SK-N-SH (cell line): ENCODE data around the gene SLC24A4. TPM values are rescaled to one million over a fixed set of nuclear protein-coding genes. Genes with fewer than 3 reads are reported as not detected.

Experiments used
- CTCF ChIA-PET: fragments of 300-600, 350-600 bp; formaldehyde crosslinking; extraction: SDS; loops from one replicate; lab custom pipeline; 2021; lab: Yijun Ruan, JAX
- POLR2A ChIA-PET: fragments of 350-600 bp; sonication (Branson Sonifier 250); formaldehyde crosslinking; extraction: SDS; loops from one replicate; lab custom pipeline; 2020; ENCODE audit warnings: antibody characterized with exemption, inconsistent platforms; lab: Yijun Ruan, JAX
- DNase-seq: peaks from one replicate; pipeline ENCODE4 v3.0.0; 2012
- H2AFZ ChIP-seq: fragments of 200-600 bp; sonication (generic); 2 replicates; pipeline ENCODE4 v1.8.1; 2016; ENCODE audit warnings: antibody characterized with exemption, mild to moderate bottlenecking, low read depth
- H3F3A ChIP-seq: fragments of 200-600 bp; sonication (generic); replicated peaks from 2 replicates; pipeline ENCODE3; 2016; ENCODE audit warnings: antibody characterized with exemption, mild to moderate bottlenecking; ENCODE audit not compliant: insufficient read depth
- H3K27ac ChIP-seq, 2 experiments: fragments of 200-500 bp in 1 of 2; fragments of 200-600 bp in 1 of 2; sonication (Bioruptor generic) in 1 of 2; sonication (generic), shearing (Covaris generic) in 1 of 2; 2 replicates each; pipeline versions ENCODE4 v1.5.1 to v1.6.1; 2014 to 2016; ENCODE audit warnings: low read depth in 2 of 2, inconsistent platforms in 1 of 2, low read length in 1 of 2, mild to moderate bottlenecking in 1 of 2, mixed read lengths in 1 of 2
- H3K27me3 ChIP-seq: fragments of 200-600 bp; sonication (generic), shearing (Covaris generic); 2 replicates; pipeline ENCODE4 v1.6.1; 2016; ENCODE audit warnings: mixed run types; ENCODE audit not compliant: insufficient read depth
- H3K36me3 ChIP-seq, 2 experiments: fragments of 200-500 bp in 1 of 2; fragments of 200-600 bp in 1 of 2; sonication (Bioruptor generic) in 1 of 2; sonication (generic) in 1 of 2; replicated peaks in 1 of 2; 2 replicates each; pipeline versions ENCODE3 to v1.5.1; 2014 to 2016; ENCODE audit warnings: low read length in 1 of 2, mild to moderate bottlenecking in 1 of 2; ENCODE audit not compliant: insufficient read depth in 2 of 2, control insufficient read depth in 1 of 2
- H3K4me1 ChIP-seq, 2 experiments: fragments of 200-500 bp in 1 of 2; fragments of 200-600 bp in 1 of 2; sonication (Bioruptor generic) in 1 of 2; sonication (generic), shearing (Covaris generic) in 1 of 2; 2 replicates each; pipeline versions ENCODE4 v1.5.1 to v1.6.1; 2014 to 2016; ENCODE audit warnings: low read depth in 1 of 2, low read length in 1 of 2, mixed run types in 1 of 2; ENCODE audit not compliant: insufficient read depth in 2 of 2, control insufficient read depth in 1 of 2
- H3K4me2 ChIP-seq: fragments of 200-600 bp; sonication (generic), shearing (Covaris generic); 2 replicates; pipeline ENCODE4 v1.6.1; 2017; ENCODE audit warnings: mixed run types
- H3K4me3 ChIP-seq, 2 experiments: fragments of 200-500 bp in 1 of 2; fragments of 200-600 bp in 1 of 2; sonication (Bioruptor generic) in 1 of 2; sonication (generic), shearing (Covaris generic) in 1 of 2; 2 replicates each; pipeline versions ENCODE4 v1.5.1 to v1.8.1; 2014 to 2016; ENCODE audit warnings: low read depth in 2 of 2, inconsistent platforms in 1 of 2, low read length in 1 of 2, mild to moderate bottlenecking in 1 of 2, mixed read lengths in 1 of 2, moderate library complexity in 1 of 2
- H3K79me2 ChIP-seq: fragments of 200-600 bp; sonication (generic); 2 replicates; pipeline ENCODE4 v1.8.1; 2017; ENCODE audit warnings: mild to moderate bottlenecking; ENCODE audit not compliant: insufficient read depth
- H3K9ac ChIP-seq: fragments of 200-600 bp; sonication (generic); 2 replicates; pipeline ENCODE4 v1.6.1; 2017; ENCODE audit warnings: mixed run types
- H3K9me2 ChIP-seq: fragments of 200-600 bp; sonication (generic); 2 replicates; pipeline ENCODE4 v1.6.1; 2017; ENCODE audit warnings: mixed run types
- H3K9me3 ChIP-seq: fragments of 200-600 bp; sonication (generic); 2 replicates; pipeline ENCODE4 v1.6.1; 2017; ENCODE audit warnings: mixed run types, mild to moderate bottlenecking, moderate library complexity
- H4K20me1 ChIP-seq: fragments of 200-600 bp; sonication (generic); 2 replicates; pipeline ENCODE4 v1.6.1; 2017; ENCODE audit warnings: mild to moderate bottlenecking, mixed run types; ENCODE audit not compliant: insufficient read depth
- CTCF ChIP-seq: fragments of 200-600 bp; sonication (generic); IDR thresholded peaks from 2 replicates; pipeline ENCODE4 v1.6.1; 2017; ENCODE audit warnings: antibody characterized with exemption, mild to moderate bottlenecking, moderate library complexity
- EP300 ChIP-seq, 2 experiments: IDR thresholded peaks; 2 replicates each; pipeline versions ENCODE4 v1.4.0 to v1.6.1; 2012; ENCODE audit warnings: borderline replicate concordance in 1 of 2, low read depth in 1 of 2, low read length in 1 of 2
- FOSL2 ChIP-seq: IDR thresholded peaks from 2 replicates; pipeline ENCODE4 v1.4.0; 2012; ENCODE audit warnings: low read depth, mild to moderate bottlenecking, moderate library complexity, borderline replicate concordance
- GATA2 ChIP-seq: sonication (generic); formaldehyde crosslinking; IDR thresholded peaks from 2 replicates; pipeline ENCODE4 v1.5.0; 2020; ENCODE audit warnings: mild to moderate bottlenecking, missing genetic modification reagents
- NRF1 ChIP-seq: IDR thresholded peaks from 2 replicates; pipeline ENCODE4 v1.6.1; 2012; ENCODE audit warnings: low read depth, mild to moderate bottlenecking, low read length
- POLR2AphosphoS5 ChIP-seq: IDR thresholded peaks from 2 replicates; pipeline ENCODE4 v1.6.1; 2012; ENCODE audit warnings: low read depth, low read length
- RCOR1 ChIP-seq: fragments of 150-350 bp; IDR thresholded peaks from 2 replicates; pipeline ENCODE4 v1.6.1; 2017; ENCODE audit warnings: antibody characterized with exemption, low read length
- RFX5 ChIP-seq: IDR thresholded peaks from 2 replicates; pipeline ENCODE4 v1.6.1; 2012; ENCODE audit warnings: mild to moderate bottlenecking, improper control_type of control experiment, low read length
- TAF1 ChIP-seq: IDR thresholded peaks from 2 replicates; pipeline ENCODE4 v1.6.1; 2012; ENCODE audit warnings: low read depth, mild to moderate bottlenecking, low read length, moderate library complexity, borderline replicate concordance
- TEAD4 ChIP-seq: IDR thresholded peaks from 2 replicates; pipeline ENCODE4 v1.4.0; 2012; ENCODE audit warnings: mild to moderate bottlenecking, borderline replicate concordance; ENCODE audit not compliant: insufficient read depth
- WGBS: methylation state at CpG from one replicate; pipeline ENCODE4 v1.1.6; 2017; ENCODE audit warnings: low lambda C conversion rate; 5-methylcytosine and 5-hydroxymethylcytosine counted together
- polyA plus RNA-seq, 3 experiments: library from polyadenylated mRNA; depleted of rRNA; stranded (reverse); fragments of >200 nt; gene quantifications; 2 replicates each; pipeline ENCODE4 v1.2.3, GENCODE V29; 2012
- TF ChIP-seq, protein P1 (sequence below): IDR thresholded peaks from 2 replicates; pipeline ENCODE4 v1.4.0; 2012; ENCODE audit warnings: low read depth, borderline replicate concordance

Gene SLC24A4
- polyA plus RNA-seq, 1 of the 3 experiments (the other 2 are of a cell fraction): 0.07 TPM

DNA sequence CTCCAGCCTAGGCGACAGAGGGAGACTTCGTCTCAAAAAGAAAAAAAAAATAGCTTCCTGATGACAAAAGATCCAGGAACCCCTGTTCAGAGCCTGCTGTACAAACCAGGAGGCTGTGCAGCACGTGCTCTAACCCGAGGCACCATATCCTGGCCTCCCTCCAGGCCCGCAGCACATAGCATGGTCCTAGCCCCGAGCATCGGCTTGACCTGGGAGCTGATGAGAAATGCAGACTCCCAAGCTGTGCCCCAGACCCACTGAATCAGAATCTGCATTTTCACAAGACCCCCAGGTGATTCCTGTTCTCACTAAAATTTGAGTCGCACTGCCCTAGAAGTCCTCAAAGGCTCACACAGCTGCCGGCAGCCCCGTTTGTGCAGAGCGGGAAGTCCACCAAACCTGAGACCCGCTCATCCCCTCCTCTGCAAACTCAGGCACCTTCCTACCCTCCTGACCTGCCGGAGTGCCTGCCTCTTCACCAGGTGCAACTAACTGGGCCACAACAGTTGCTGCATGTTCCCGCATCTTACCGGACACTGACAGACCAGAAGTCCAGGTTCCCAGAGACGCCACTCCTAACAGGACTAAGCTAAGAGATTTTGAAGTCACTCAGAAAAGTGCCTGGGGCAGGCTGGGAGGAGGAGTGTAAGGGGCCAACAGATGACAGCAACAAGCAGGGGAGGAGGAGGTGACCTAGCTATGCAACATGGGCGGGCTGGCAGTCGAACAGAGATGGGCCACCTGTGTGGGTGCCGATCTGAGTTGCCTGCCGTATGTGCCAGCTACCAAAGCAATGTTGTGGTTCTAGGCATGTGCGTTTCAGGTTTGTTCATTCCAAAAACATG is 166.7 kb downstream of the SLC24A4 start:
- Histone ChIP-seq H3F3A (no peaks in the 10 kb centered on the region), H3K27ac (no peak overlapping the region), H2AFZ (no peak overlapping the region), H4K20me1 (no peaks in the 10 kb centered on the region), H3K4me3 (no peak overlapping the region), H3K36me3 (no peaks in the 10 kb centered on the region), H3K4me2 (no peak overlapping the region), H3K27me3 (no peaks in the 10 kb centered on the region), H3K79me2 (no peaks in the 10 kb centered on the region), H3K9me2 (no peaks in the 10 kb centered on the region), H3K9ac (no peak overlapping the region), H3K9me3 (no peaks in the 10 kb centered on the region), H3K4me1 (no peaks in the 10 kb centered on the region)
- CTCF ChIA-PET: no interaction called here
- POLR2A ChIA-PET: no interaction called here
- WGBS: 76% methylated on average over 20 of the region's 21 CpGs
- TF ChIP-seq TEAD4: no peak
- no peak for TF ChIP-seq EP300 (IDR thresholded peaks at IDR 0.05; ENCODE audit: borderline replicate concordance in 1 of 2, low read depth in 1 of 2, low read length in 1 of 2)
- TF ChIP-seq RCOR1: no peak
- TF ChIP-seq NRF1: no peak
- TF ChIP-seq GATA2 (CRISPR knock-in tag): no peak
- no peak for TF ChIP-seq FOSL2
- TF ChIP-seq RFX5: no peak
- no peak for DNase-seq

- CTCF ChIA-PET: no interaction called here
- Histone ChIP-seq H3K27ac (no peak overlapping the region), H3K9me3 (no peaks in the 10 kb centered on the region), H3K36me3 (no peaks in the 10 kb centered on the region), H3F3A (no peaks in the 10 kb centered on the region), H3K4me2 (no peak overlapping the region), H2AFZ (no peak overlapping the region), H3K4me1 (no peaks in the 10 kb centered on the region), H3K4me3 (no peak overlapping the region), H4K20me1 (no peaks in the 10 kb centered on the region), H3K9ac (no peak overlapping the region), H3K27me3 (no peaks in the 10 kb centered on the region), H3K79me2 (no peaks in the 10 kb centered on the region), H3K9me2 (no peaks in the 10 kb centered on the region)
- 65% methylated on average over 15 of the region's 17 CpGs for WGBS
- TF ChIP-seq CTCF (no peak), TAF1 (no peak), POLR2AphosphoS5 (no peak)
- TF ChIP-seq, protein P1, sequence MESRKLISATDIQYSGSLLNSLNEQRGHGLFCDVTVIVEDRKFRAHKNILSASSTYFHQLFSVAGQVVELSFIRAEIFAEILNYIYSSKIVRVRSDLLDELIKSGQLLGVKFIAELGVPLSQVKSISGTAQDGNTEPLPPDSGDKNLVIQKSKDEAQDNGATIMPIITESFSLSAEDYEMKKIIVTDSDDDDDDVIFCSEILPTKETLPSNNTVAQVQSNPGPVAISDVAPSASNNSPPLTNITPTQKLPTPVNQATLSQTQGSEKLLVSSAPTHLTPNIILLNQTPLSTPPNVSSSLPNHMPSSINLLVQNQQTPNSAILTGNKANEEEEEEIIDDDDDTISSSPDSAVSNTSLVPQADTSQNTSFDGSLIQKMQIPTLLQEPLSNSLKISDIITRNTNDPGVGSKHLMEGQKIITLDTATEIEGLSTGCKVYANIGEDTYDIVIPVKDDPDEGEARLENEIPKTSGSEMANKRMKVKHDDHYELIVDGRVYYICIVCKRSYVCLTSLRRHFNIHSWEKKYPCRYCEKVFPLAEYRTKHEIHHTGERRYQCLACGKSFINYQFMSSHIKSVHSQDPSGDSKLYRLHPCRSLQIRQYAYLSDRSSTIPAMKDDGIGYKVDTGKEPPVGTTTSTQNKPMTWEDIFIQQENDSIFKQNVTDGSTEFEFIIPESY: no peak
- DNase-seq: no peak
- POLR2A ChIA-PET: no interaction called here
Measured at GRCh38 chr14:92490239-92490959, 167.4 kb downstream of the SLC24A4 start.
